ENCODE measurements around the gene HOXA7.

The HOXA7 gene

DNA sequence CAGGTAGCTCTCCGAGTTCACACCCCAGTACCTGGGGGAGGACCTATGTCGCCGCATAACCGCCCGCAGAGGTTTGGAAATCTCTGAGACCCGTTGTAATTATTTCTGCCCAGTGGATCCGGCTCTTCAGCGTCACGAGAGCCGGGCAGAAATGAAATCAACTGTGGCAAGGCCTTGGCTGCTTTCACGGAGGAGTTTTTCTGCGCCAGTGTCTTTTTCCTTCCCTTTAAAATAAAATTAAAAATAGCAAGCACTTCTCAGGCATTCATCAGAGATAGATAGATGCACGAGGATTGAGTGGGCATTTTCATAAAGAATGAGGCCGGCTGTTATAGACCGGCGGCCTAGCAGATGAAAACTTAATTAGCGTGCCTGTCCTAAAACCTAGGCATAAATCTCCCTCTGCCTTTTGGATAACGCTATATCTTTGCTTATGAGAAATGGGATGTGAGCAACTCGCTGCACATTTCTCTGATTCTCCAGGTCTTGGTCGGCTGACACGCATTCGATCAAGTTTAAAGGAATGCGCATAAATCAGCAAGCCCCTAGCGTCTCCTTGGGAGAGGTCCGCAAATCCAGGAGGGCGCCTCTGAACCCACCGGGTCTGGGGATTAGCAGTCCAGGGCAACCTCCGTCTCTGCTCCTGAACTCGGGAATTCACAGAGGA lies 37.0 kb upstream of the HOXA7 start:
- DNase-seq: peak; percentile 19

DNA sequence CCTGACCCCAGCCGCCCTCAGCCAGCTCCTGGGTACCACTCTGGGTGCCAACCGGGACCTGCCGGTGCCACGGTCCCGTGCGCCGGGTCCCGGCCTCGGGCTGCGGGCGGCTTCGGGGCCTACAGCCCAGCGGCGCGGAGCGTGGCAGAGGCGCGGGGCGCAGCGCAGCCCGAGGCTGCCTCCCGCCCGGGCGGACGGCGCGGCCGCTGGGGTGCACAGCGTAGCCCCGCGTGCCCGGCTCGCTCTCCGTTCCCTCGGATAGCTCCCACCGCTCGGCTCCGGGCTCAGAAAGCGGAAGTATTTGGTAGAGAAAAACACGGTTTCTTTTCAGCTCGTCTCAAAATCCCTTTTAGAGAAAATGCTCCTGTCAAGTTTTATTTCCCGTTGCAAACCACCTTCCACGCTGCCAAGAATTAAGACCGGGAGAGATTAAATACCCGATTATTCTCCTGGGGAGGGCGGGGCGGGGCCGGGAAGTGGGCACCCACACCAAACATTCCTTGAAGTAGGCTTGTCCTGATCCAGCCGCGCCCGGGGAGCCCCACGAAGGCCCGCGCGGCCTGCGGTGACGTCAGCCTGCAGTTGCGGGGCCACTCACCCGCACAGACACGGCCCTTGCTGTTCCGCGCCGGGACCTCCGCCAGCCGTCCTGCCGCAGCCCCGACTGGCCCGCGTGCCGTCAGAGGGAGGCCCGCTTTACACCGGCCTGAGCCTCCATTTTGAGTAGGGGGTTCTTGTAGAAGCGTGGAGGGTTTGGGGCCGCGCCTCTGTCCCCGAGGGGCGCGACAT lies 36.3 kb upstream of the HOXA7 start:
- DNase-seq: peak; percentile 44

DNA sequence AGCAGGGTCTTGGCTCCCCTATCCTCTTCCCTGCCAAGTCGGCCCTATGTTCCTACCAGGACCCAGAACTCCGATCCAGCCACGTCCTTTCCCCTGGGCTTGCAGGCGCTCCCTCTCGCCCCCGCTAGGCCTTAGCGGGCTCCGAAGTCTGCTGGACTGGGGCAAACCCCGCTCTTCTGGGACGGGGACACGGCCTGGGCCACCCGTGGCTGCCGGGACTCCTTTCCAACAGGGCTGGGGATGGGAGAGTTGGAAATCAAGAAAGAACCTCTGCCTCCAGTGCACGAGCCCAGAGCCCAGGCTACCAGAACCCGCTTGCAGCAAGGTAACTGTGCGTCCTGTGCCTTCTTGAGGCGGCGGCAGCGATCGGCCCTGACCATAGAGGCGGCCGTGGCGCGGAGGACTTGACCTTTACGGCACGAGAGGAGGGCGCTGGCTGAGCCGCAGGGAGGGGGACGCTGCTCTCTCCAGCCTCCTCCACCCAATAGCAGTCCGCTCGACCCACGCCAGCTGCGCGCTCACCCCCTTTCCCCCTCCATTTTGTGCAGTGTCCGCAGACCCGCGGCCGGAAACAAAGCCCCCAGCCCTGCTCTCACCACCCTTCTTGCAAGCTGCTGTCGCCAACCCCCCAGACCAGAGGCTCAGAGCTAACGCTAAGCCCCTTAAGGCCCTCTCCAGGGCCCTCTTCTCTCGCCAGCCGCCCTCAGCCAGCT lies 35.5 kb upstream of the HOXA7 start:
- DNase-seq: peak; percentile 29

DNA sequence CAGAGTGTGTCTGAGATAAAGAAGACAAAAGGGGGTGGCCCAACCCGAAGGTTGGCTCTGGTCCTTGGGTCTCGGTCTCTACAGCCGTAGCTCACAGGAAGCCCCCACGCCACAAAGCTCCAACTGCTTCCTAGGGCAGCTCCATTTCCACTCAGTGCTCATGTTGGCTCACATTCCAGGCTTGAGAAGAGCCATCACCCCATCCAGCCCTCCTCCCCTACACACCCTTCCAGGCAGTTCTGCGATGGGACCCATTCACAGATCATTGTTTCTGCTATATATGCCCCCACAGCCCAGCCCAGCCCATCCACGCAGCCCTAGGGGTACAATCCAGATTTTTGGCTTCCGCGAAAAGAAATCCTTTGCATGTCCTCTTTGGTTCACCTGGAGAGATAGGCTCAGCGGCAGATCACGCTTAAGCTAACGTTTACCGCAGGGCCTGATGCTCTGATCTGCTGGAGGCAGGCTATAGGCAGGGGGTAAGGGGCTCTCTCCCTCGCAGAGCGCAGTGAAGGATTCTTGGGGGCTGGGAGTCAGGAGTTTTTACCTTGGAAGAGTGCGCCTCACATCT lies 34.8 kb upstream of the HOXA7 start:
- DNase-seq: peak; percentile 20

DNA sequence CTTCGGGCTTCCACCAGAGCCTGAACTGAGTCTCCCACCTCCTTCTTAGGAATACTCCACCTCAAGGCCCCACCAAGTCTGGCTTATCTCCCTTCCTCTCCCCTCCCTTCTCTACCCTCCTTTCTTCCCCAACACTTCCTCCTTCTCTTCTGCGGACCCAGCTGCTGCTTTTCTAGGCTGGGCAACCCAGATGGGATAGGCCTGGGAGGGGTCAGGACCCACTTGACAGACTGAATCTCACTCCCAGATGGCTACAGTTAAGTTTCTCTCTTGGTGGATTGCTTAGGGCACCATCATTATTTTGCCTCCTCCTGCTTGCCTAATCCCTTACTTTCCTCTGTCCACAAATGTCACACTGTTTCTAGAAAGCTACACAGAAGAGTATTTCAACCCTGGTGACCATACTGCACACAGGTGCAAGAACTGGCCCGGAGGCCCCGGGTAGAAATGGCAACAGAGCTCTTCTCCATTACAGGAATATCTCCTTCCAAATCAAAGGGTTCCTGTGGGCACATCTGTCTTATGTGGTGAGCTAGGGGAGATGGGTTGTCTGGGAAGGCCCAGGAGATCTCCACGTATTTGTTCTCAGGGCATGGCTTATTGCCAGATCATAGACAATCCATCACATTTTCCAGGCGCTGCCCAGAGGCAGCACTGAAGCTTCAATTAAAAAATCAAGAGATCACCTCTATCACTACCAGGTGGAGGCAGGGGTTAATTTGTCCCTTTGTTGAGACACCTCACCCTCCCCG lies 33.7 kb upstream of the HOXA7 start:
- DNase-seq: peak; percentile 13

DNA sequence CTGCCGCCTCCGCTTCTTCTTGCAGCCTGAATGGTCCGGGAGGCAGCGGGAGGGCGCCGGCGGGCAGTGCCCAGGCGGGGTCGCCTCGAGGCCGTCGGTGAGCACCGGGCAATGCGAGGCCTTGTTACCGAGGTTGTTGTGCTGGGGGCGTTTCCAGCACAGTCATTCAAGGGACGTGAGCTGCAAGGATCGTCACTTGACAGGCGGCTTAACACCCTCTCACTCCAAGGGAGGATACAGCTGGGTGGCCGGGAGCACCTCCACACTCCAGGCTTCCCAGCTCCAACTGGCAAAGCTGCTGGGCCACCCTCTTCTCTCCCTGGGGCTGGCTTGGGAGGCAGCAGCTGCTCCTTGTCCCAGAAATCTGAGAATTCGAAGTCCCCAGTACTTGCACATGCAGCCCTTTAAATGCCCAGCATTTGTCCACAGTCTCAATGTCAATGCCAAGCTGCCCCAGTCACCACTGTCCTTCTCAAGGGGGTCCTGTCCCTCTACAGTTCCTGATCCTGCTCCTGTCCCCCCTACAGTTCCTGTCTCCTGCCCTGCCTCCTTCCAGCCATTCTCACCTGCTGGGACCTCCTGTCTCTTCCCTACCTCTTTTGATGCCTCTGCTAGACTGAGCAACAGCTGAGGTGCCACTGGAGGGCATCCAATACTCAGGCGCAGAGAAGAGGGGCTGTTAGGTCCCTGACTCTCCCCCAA lies 33.0 kb upstream of the HOXA7 start:
- peak; percentile 33 for DNase-seq

DNA sequence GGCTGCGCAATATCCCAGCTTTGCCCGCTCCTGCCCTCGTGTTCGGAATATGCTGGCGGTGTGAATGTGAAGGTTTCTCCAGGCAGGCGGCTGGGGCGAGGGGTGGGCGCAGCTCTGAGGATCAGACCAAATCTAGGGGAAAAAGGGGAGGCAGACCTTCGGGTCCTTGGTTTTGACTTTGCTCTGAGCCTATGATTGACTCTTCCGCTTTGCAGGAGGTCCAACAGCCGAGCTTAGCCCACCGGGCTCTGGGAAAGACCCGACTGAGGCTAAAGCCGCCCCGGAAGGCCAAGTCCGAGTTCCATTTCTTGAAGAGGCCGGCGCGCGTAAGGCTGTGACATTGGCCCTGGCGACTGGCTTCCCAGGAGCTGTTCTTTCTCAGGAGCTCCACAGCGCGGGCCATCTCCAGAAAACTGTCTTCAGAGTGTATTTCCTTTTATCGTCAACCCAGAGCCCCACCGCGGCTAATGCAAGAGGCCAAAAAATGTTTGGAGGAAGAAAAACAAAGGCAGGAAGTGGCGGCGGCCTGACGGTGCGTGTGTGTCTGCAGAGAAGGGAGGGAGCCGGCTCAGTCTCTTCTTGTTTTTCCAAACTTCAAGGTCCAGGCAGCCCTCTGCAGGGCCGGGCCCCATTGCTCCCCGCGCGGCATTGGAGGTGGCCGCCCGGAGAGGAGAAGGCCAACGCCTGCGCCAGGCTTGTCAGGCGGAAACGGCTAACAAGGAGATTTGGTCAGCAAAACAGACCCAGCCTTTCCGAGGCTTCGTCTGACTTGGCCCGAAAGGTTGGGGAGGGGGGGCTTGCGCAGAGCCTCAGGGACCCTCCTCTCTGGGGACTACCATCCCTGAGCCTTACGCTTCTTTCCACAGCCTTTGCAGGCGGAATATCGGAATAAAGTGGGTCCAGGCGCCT lies 32.2 kb upstream of the HOXA7 start:
- DNase-seq: peak; percentile 54

DNA sequence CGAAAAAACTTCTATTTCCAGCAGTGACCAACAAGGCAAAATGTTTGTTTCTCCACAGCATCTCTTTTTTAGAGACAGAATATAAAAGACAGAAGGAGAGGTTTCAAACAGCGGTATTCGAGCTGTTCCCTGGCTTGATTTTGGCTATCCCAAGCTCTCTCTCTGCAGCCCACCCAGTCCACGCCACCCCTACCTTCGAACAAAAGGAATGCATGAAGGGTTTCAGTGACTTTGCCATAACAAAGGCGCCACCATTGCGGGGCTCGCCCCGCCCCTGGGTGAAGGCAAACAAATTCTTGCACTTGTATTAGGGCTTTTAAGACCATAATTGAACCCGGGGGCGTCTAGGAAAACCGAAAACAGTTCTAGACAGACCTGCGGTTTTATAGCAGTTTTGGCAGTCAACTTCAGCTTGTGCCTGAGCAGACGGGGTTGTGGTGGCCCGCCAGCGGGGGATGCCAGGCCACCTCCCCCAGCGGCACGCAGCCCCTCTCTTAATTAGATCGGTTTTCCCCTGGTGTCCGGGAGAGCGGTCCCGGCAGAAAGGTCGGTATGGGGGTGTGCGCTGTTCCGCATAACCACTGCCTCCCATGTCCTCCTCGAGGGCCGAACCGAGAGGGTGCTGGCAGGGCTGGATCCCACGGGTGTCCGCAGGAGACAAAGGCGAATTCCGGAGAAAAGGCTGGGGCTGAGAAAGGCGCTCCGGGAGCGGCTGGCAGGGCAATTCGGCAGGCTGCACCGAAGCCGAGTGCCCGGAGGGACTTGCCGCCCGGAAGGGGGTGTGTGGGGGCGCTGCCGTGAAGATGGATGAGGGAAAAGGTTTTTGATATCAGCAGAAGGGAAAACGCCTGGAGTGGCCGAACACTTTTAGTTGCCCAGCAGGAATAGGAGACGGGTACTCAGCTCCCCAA lies 31.3 kb upstream of the HOXA7 start:
- DNase-seq: peak; percentile 27

DNA sequence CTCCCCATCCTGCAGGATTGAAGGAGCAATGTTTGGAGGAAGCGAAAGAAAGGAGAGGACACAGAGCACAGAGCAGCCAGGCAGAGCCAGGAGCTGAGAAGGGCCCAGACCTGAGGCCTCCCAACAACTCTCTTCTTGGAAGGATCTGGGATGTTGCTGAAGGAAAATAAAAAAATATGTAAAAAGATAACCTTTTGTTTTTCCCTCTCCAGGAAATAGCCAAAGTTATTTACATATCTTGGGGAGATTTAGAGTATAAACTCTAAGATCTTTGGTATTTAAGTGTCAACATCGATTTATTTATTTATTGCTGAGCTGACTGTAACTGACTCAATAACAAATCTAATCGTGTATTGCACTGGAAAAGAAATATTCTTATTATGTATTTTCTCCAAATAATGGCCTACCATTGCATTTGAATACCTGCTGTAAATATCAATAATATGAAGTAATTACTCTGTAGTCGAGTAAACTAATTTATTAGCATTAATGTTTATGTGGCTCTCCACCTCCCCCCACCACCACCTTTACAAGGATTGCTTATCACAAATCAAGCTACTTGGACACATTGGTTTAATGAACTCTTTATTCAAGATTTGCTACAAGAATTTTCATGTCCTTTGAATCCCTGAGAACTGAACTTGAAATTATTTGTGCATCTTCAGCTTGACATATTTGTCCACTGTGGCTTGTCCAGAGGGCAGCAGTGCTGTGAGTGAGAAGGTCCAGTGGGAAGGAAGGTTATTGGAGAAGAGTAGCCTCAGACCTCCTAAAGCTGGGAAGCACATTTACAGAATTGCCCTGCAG lies 30.4 kb upstream of the HOXA7 start:
- DNase-seq: peak; percentile 11

DNA sequence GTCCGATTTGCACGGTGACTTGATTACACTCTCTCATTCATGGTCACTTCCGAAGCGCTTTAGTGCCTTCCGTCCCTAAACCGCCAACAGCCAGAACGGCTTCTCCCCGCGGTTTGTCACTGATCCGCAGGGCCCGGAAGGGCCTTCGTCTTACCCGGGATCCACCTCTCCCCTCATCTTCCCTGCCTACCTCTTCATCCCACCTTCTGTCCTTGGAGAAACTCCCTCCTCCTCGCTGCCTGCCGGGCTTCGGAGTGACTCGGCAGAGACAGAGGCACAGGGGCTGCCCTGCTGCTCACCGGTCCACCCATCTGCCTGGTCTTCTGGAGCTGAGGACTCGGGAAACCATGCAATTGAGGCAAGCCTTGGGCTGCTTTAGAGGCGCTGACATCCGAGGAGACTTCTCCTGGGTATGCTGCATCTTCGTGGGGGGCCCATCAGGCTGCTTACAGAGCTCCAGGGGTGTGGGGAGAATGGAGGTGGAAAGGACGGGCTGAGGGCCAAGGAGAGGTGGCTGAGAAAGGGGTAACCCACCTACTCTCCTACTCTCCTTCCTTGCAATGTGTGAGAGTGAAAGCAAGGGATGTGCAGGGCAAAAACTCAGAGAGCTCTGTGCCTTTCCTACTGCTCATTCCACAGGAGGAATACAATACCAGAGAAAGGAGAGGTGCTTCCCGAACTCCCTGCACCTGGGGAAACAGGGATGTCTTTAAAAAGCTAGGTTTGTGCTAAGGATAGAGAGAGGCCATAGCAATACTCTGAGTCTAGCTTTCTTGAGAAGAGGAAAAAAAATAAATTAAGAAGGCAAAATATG lies 29.6 kb upstream of the HOXA7 start:
- peak; percentile 26 for DNase-seq

DNA sequence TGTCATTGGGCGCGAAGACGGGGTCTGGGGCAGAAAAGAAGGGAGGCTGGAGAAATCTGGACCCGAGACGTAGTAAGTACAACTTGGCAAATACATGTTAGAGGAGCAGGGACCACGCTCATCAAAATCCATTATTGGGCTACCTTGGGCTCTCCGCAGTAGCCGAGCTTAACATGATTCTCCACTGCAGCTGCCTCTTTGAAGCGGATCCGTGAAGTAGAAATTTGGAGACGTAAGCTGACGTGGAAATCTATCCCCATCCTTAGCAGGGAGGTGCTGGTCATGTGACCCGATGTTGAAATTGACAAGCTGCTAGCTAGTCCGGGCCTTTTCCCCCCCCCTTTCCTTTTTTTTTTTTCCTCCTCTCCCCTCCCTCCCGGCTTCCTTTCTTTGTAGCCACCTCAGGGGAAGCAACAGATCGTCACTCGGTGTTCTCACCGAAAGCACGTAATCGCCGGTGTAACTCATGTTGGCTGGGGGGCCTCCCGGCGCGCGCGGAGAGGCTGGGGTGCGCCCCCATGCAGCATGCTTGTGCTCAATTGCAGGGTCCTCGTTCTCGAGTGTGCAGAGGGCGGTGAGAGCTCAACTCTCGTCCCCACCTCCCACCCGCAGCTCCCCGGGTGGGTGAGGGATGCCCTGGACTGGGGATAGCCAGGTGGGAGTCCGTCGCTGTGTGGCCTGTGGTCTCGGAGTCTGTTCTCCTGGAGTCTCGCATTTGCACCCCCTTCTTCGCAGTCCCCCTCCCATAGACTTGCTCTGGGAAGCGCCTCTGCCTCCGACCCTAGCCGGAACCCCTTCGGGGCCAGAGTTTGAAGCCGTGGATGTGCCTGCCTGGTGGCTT lies 28.8 kb upstream of the HOXA7 start, which contains the start of gene HOXA11:
Gene HOXA11 (minus strand): TSS at position 220 of the 841 bp plus-strand sequence. CDS start 88 bp downstream, at position 132.
- DNase-seq: peak; percentile 26

DNA sequence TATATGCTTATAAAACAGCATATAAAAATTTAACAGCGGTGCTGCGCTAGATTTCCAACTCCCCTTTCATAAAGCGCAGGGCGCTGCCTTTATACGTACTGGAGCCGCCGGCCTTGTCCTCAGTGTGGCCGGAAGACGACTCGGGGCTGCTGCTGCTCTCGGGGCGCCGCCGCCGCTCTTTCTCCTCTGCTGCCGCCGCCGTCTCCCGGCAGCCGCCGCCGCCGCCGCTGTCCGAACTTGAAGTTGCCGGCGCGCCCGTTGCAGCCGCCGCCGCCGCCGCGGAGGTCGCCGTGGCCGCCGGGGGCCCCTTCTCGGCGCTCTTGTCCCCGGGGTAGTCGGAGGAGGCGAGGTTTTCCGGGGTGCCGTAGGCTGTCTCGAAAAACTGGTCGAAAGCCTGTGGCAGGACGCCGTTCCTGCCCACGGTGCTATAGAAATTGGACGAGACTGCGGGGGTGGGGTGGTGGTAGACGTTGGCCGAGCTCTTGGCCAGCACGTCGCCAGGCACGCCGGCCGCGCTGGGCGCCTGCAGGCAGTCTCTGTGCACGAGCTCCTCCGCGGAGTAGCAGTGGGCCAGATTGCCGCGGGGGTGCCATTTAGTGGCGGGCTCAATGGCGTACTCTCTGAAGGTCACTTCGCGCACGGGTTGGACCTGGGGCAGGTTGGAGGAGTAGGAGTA lies 28.0 kb upstream of the HOXA7 start:
- DNase-seq: peak; percentile 40

DNA sequence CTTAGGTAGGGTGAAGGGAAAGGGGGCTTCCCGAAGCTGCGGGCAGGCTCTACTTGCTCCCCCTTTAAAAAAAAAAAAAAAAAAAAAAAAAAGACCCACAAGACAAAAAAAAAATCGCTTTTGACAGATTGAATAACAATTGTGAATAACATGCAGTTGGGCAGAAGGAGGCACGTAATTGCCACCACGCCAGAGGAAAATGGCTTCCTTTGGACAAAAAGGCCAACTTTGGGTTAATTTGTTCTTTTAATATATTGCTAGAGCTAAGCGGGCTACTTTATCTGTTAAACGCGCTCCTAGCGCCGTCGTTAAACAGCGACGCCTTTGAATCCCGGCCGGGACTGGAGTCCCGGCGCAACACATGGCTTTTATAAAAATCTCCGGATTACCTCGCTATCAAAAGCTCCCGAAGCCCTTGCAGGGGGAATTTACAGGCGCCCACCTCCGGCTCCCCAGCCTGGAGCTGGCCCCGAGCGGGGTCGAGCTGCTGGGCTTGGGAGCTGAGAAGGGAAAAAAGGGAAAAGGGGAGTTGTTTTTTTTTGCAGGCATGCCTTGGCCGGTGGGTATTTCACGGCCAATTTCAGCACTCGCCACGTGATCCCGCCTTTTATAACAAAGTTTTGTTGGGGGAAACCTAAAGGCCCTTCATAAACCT lies 27.3 kb upstream of the HOXA7 start:
- DNase-seq: peak; percentile 27

DNA sequence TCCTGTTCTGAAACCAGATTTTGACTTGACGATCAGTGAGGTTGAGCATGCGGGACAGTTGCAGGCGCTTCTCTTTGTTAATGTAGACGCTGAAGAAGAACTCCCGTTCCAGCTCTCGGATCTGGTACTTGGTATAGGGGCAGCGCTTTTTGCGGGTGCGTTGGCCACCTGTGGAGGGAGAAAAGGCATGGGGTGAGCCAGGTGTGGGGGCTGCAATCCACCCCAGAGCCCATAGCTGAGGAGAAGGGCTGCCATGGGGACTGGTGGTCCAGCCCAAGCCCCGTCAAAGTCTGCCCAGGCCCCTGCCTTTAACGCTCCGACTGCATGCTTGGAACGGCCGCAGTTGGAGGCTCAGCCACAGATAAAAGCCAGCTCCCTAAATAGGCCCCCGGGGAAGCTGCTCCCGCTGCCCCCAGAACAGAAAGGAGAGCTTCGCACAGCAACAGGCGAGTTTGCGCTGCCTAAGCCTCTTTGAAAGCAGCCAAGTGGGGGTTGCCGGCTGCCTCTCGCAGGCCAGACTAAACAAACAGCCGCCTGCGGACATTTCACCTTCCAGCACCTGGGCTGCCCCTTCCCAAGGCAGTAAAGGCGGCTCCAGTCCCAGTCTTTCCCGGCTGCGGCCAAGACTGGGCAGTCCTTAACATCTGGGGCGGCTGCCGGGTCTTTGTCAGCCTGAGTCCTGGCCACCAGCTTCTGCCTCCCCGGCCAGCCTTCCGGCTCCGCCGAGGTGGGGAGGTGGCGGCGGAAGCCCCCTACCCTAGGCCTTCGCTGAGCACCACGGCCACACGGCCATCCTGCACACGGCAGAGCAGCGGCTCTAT lies 26.6 kb upstream of the HOXA7 start:
- DNase-seq: peak; percentile 30
